DND-41 (cell line): ENCODE results near the gene RAB29.
A peak's percentile ranks its signal among the peaks of the same experiment; 100 is the strongest.

Experiments used
- ATAC-seq: fragments of 200-7000 bp; cut with Tn5 transposase; 3 replicates; pipeline ENCODE4 v1.9.1; 2021; ENCODE audit warnings: low read depth; ENCODE audit not compliant: insufficient read depth
- DNase-seq: peaks from one replicate; pipeline ENCODE4 v3.0.0-alpha.2; 2020
- H2AFZ ChIP-seq: 2 replicates; pipeline ENCODE4 v1.6.0; 2012; ENCODE audit warnings: low read depth, low read length
- H3K27ac ChIP-seq: 2 replicates; pipeline ENCODE4 v1.5.1; 2012; ENCODE audit warnings: low read length, inconsistent platforms
- H3K27me3 ChIP-seq: fragments of 200-600 bp; sonication (generic); 2 replicates; pipeline ENCODE4 v1.6.0; 2012; ENCODE audit warnings: low read length, mild to moderate bottlenecking, inconsistent platforms; ENCODE audit not compliant: insufficient read depth, poor library complexity
- H3K36me3 ChIP-seq: 2 replicates; pipeline ENCODE4 v1.5.1; 2012; ENCODE audit warnings: low read length, inconsistent platforms; ENCODE audit not compliant: insufficient read depth
- H3K4me1 ChIP-seq: 2 replicates; pipeline ENCODE4 v1.5.1; 2012; ENCODE audit warnings: mild to moderate bottlenecking, low read length; ENCODE audit not compliant: insufficient read depth
- H3K4me2 ChIP-seq: 2 replicates; pipeline ENCODE4 v1.6.0; 2012; ENCODE audit warnings: mild to moderate bottlenecking, moderate library complexity, low read length, inconsistent platforms; ENCODE audit not compliant: insufficient read depth
- H3K4me3 ChIP-seq, 2 experiments: fragments of 200-600 bp in 1 of 2; shearing (Covaris generic) in 1 of 2; 2 replicates each; pipeline ENCODE4 v1.5.1; 2012 to 2016; ENCODE audit warnings: inconsistent platforms in 2 of 2, low read length in 2 of 2, mild to moderate bottlenecking in 2 of 2, low read depth in 1 of 2, moderate library complexity in 1 of 2
- H3K79me2 ChIP-seq: 2 replicates; pipeline ENCODE4 v1.6.0; 2012; ENCODE audit warnings: low read length, inconsistent platforms; ENCODE audit not compliant: insufficient read depth
- H3K9ac ChIP-seq: 2 replicates; pipeline ENCODE4 v1.6.0; 2012; ENCODE audit warnings: low read depth, mild to moderate bottlenecking, inconsistent platforms, low read length, moderate library complexity
- H3K9me3 ChIP-seq: 2 replicates; pipeline ENCODE4 v1.5.1; 2012; ENCODE audit warnings: low read length, moderate library complexity, mild to moderate bottlenecking, inconsistent platforms; ENCODE audit not compliant: insufficient read depth, severe bottlenecking
- H4K20me1 ChIP-seq: 2 replicates; pipeline ENCODE4 v1.6.0; 2012; ENCODE audit warnings: low read length; ENCODE audit not compliant: insufficient read depth
- CTCF ChIP-seq: IDR thresholded peaks from 2 replicates; pipeline ENCODE4 v1.5.1; 2012; ENCODE audit warnings: borderline replicate concordance, low read length, moderate library complexity, mild to moderate bottlenecking; ENCODE audit not compliant: poor library complexity, severe bottlenecking; ENCODE audit errors: extremely low read depth
- EZH2 ChIP-seq: IDR thresholded peaks from 3 replicates; pipeline ENCODE4 v1.6.1; 2012; ENCODE audit warnings: borderline replicate concordance, low read depth, mild to moderate bottlenecking, moderate library complexity, low read length, inconsistent platforms; ENCODE audit not compliant: severe bottlenecking

RAB29 gene

GRCh38 chr1:205733438-205734175 lies 41.7 kb downstream of the RAB29 start:
- Histone ChIP-seq H4K20me1 (peaks cover 91% of the 10 kb centered on the region), H3K9me3 (no peaks in the 10 kb centered on the region), H3K79me2 (peaks cover 100% of the 10 kb centered on the region), H3K27ac (no peak overlapping the region), H3K9ac (no peak overlapping the region), H3K36me3 (peaks cover 93% of the 10 kb centered on the region), H3K4me3 (no peak overlapping the region), H2AFZ (no peak overlapping the region), H3K4me2 (no peak overlapping the region), H3K4me1 (no peaks in the 10 kb centered on the region), H3K27me3 (no peaks in the 10 kb centered on the region)
- no peak for TF ChIP-seq EZH2
- TF ChIP-seq CTCF, result no peak
- no peak for DNase-seq
- 0 out of 3 replicates have a peak, but pooled peaks have one; percentile 20 for ATAC-seq

- Histone ChIP-seq H3K4me2 (no peak overlapping the region), H3K36me3 (peaks cover 96% of the 10 kb centered on the region), H3K9me3 (no peaks in the 10 kb centered on the region), H4K20me1 (peaks cover 93% of the 10 kb centered on the region), H3K27ac (no peak overlapping the region), H3K27me3 (no peaks in the 10 kb centered on the region), H3K4me1 (no peaks in the 10 kb centered on the region), H2AFZ (no peak overlapping the region), H3K79me2 (peaks cover 99% of the 10 kb centered on the region), H3K9ac (no peak overlapping the region), H3K4me3 (no peak overlapping the region)
- DNase-seq (no peak), ATAC-seq (no peak)
- TF ChIP-seq EZH2, result no peak
- TF ChIP-seq CTCF, result no peak
Observed at GRCh38 chr1:205729945-205730610, 45.2 kb downstream of the RAB29 start.

GRCh38 chr1:205726619-205727125 lies 48.6 kb downstream of the RAB29 start:
- ATAC-seq (no peak), DNase-seq (no peak)
- Histone ChIP-seq H3K4me2 (no peak overlapping the region), H3K4me1 (no peaks in the 10 kb centered on the region), H3K9ac (no peak overlapping the region), H3K4me3 (no peak overlapping the region), H3K9me3 (no peaks in the 10 kb centered on the region), H3K79me2 (peaks cover 91% of the 10 kb centered on the region), H3K36me3 (peaks cover 99% of the 10 kb centered on the region), H3K27me3 (no peaks in the 10 kb centered on the region), H2AFZ (no peak overlapping the region), H4K20me1 (peaks cover 89% of the 10 kb centered on the region), H3K27ac (no peak overlapping the region)
- no peak for TF ChIP-seq CTCF
- no peak for TF ChIP-seq EZH2
